Endothelial cell (in vitro differentiated cells): ENCODE measurements around the gene PNKD. TPM values are rescaled to one million over a fixed set of nuclear protein-coding genes. Genes with fewer than 3 reads are reported as not detected.

ENCODE experiments used
- DNase-seq: peaks from one replicate; pipeline ENCODE4 v3.0.0; 2021; ENCODE audit warnings: low spot score
- H3K27ac Mint-ChIP-seq: one replicate; pipeline ENCODE4 v1.8.0; 2021; ENCODE audit warnings: mixed read lengths, inconsistent platforms; ENCODE audit not compliant: unreplicated experiment
- H3K27me3 Mint-ChIP-seq: one replicate; pipeline ENCODE4 v1.8.0; 2021; ENCODE audit warnings: mild to moderate bottlenecking, moderate library complexity, mixed read lengths, inconsistent platforms; ENCODE audit not compliant: unreplicated experiment
- H3K36me3 Mint-ChIP-seq: one replicate; pipeline ENCODE4 v1.8.0; 2021; ENCODE audit warnings: mild to moderate bottlenecking, low read depth, mixed read lengths, inconsistent platforms; ENCODE audit not compliant: unreplicated experiment
- H3K4me1 Mint-ChIP-seq: one replicate; pipeline ENCODE4 v1.8.0; 2021; ENCODE audit warnings: mild to moderate bottlenecking, mixed read lengths, inconsistent platforms; ENCODE audit not compliant: unreplicated experiment
- H3K4me3 Mint-ChIP-seq: one replicate; pipeline ENCODE4 v1.8.0; 2021; ENCODE audit warnings: mild to moderate bottlenecking, mixed read lengths, inconsistent platforms; ENCODE audit not compliant: unreplicated experiment
- H3K9me3 Mint-ChIP-seq: one replicate; pipeline ENCODE4 v1.8.0; 2021; ENCODE audit warnings: mixed read lengths, inconsistent platforms; ENCODE audit not compliant: unreplicated experiment
- total RNA-seq: library from RNA; stranded (reverse); fragmentation: NEBNext Ultra II Directional; extraction: Animal tissue kit (Norgen Biotek cat#: 25700); gene quantifications from one replicate; pipeline ENCODE4 v1.2.1, GENCODE V29; 2021; ENCODE audit not compliant: unreplicated experiment
- TF ChIP-seq, protein P1 (sequence below): fragments of 200-600 bp; sonication (generic); IDR thresholded peaks from one replicate; pipeline ENCODE4 v1.5.0; 2021; ENCODE audit warnings: antibody characterized with exemption; ENCODE audit not compliant: unreplicated experiment

PNKD gene
- total RNA-seq, 1 donor from 2014 or later, result 31.7 TPM

DNA sequence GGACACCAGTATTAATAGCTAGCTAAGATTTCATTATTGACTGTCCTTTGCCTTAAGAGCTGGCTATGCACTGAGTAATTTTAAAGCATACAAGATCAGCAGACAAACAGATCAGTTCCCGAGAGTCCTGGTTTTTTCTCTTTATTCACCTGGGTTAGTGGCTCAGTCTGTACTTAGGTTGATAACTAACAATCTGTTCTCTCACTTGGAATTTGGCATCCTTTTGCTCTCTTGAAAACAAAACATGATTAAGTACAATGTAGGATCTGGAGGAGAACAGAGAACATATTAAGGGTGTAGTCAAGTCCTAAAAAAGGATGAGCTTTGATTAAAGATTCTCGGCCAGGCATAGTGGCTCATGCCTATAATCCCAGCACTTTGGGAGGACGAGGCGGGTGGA lies 36.8 kb upstream of the PNKD start:
- no peak overlapping the region for H3K27ac Mint-ChIP-seq
- TF ChIP-seq, protein P1, sequence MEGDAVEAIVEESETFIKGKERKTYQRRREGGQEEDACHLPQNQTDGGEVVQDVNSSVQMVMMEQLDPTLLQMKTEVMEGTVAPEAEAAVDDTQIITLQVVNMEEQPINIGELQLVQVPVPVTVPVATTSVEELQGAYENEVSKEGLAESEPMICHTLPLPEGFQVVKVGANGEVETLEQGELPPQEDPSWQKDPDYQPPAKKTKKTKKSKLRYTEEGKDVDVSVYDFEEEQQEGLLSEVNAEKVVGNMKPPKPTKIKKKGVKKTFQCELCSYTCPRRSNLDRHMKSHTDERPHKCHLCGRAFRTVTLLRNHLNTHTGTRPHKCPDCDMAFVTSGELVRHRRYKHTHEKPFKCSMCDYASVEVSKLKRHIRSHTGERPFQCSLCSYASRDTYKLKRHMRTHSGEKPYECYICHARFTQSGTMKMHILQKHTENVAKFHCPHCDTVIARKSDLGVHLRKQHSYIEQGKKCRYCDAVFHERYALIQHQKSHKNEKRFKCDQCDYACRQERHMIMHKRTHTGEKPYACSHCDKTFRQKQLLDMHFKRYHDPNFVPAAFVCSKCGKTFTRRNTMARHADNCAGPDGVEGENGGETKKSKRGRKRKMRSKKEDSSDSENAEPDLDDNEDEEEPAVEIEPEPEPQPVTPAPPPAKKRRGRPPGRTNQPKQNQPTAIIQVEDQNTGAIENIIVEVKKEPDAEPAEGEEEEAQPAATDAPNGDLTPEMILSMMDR, result no peak
- H3K36me3 Mint-ChIP-seq, result peaks cover 62% of the 10 kb centered on the region
- H3K4me1 Mint-ChIP-seq, result peaks cover 4% of the 10 kb centered on the region
- no peaks in the 10 kb centered on the region for H3K9me3 Mint-ChIP-seq
- no peaks in the 10 kb centered on the region for H3K27me3 Mint-ChIP-seq
- no peak for DNase-seq
- H3K4me3 Mint-ChIP-seq, result no peak overlapping the region

DNA sequence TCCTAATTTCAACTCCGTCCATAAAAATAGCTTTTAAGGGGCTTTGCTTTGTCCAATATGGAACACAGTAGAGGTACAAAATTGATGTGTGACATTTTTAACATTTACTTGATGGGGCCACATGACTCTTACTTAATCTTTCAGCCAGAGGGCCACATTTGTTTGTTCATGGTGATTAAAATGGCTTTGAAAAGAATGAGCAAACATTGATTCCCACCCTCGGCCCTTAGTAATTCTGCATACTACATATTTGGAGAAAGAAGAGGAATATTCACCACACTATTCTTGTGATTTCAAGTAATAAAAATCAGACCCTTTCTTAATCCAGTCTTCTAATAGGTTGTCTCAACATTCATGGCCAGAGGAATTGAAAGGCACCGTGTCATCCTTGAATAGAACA lies 35.8 kb upstream of the PNKD start:
- H3K4me1 Mint-ChIP-seq, result no peaks in the 10 kb centered on the region
- peaks cover 63% of the 10 kb centered on the region for H3K36me3 Mint-ChIP-seq
- H3K9me3 Mint-ChIP-seq, result no peaks in the 10 kb centered on the region
- no peak overlapping the region for H3K4me3 Mint-ChIP-seq
- no peak overlapping the region for H3K27ac Mint-ChIP-seq
- TF ChIP-seq, protein P1, result no peak
- DNase-seq, result no peak
- H3K27me3 Mint-ChIP-seq, result no peaks in the 10 kb centered on the region

DNA sequence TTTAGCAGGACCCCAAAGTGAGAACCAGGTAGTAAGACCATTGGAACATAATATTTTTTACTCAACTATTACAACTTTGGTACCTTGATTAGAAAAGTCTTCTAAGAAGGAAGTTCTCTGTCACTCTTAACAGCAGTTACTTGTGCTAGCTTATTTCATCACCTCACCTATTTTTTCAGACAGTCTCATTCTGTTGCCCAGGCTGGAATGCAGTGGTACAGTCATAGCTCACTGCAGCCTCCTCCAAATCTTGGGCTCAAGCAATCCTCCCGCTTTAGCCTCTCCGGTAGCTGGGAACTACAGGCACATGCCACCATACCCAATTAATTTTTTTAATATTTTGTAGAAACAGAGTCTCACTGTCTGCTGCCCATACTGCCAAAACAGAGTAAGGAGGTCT lies 35.3 kb upstream of the PNKD start:
- Mint-ChIP-seq H3K9me3 (no peaks in the 10 kb centered on the region), H3K36me3 (peaks cover 63% of the 10 kb centered on the region), H3K4me3 (no peak overlapping the region), H3K27me3 (no peaks in the 10 kb centered on the region), H3K27ac (peak overlapping the region; percentile 42), H3K4me1 (no peaks in the 10 kb centered on the region)
- TF ChIP-seq, protein P1, result no peak
- no peak for DNase-seq

- H3K27me3 Mint-ChIP-seq, result no peaks in the 10 kb centered on the region
- H3K27ac Mint-ChIP-seq, result no peak overlapping the region
- H3K36me3 Mint-ChIP-seq, result peaks cover 52% of the 10 kb centered on the region
- no peaks in the 10 kb centered on the region for H3K4me1 Mint-ChIP-seq
- no peaks in the 10 kb centered on the region for H3K9me3 Mint-ChIP-seq
- DNase-seq, result no peak
- H3K4me3 Mint-ChIP-seq, result no peak overlapping the region
- TF ChIP-seq, protein P1, result no peak
Observed at GRCh38 chr2:218236829-218237228, 33.5 kb upstream of the PNKD start.

DNA sequence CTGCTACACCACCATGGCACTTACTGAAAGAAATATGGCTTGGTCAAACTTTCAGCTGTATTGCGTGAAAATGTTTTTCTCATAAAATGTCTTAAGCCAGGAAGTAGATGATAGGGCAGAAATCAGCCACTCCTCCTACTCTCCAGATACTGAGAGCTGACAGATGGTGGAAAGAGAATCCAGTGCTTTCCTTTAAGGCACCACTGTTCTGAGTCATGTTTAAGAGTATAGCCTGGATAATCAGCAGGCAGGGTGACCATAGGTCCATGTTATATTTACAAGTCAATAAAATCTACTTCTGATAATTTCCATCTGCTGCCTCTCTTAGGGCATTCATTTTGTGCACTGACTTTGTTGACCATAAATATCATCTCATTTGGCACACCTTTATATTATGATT lies 31.4 kb upstream of the PNKD start:
- H3K27me3 Mint-ChIP-seq, result no peaks in the 10 kb centered on the region
- H3K4me1 Mint-ChIP-seq, result no peaks in the 10 kb centered on the region
- no peak overlapping the region for H3K4me3 Mint-ChIP-seq
- TF ChIP-seq, protein P1, result no peak
- no peaks in the 10 kb centered on the region for H3K9me3 Mint-ChIP-seq
- no peak overlapping the region for H3K27ac Mint-ChIP-seq
- peaks cover 51% of the 10 kb centered on the region for H3K36me3 Mint-ChIP-seq
- DNase-seq, result no peak
